Suprapubic skin (tissue), 4 donors: Measurements from ENCODE around the gene HOXC9. TPM values are rescaled to one million over a fixed set of nuclear protein-coding genes. Genes with fewer than 3 reads are reported as not detected.
A peak's percentile ranks its signal among the peaks of the same experiment; 100 is the strongest.

Source experiments
- DNase-seq, 2 donors: peaks; one replicate each; pipeline ENCODE4 v3.0.0-alpha.2; 2019; ENCODE audit warnings: low spot score in 2 of 2
- H3K27ac ChIP-seq: fragments of 200-600 bp; sonication (generic); one replicate; pipeline ENCODE4 v1.5.1; 2019
- H3K27me3 ChIP-seq: fragments of 200-600 bp; sonication (generic); one replicate; pipeline ENCODE4 v1.5.1; 2019
- H3K36me3 ChIP-seq: fragments of 200-600 bp; sonication (generic); one replicate; pipeline ENCODE4 v1.5.1; 2019
- H3K4me1 ChIP-seq: fragments of 200-600 bp; sonication (generic); one replicate; pipeline ENCODE4 v1.5.1; 2019
- H3K4me3 ChIP-seq: fragments of 200-600 bp; sonication (generic); one replicate; pipeline ENCODE4 v1.5.1; 2019; ENCODE audit warnings: mild to moderate bottlenecking
- H3K9me3 ChIP-seq: fragments of 200-600 bp; sonication (generic); one replicate; pipeline ENCODE4 v1.5.1; 2019
- CTCF ChIP-seq, 2 donors: fragments of 200-600 bp in 1 of 2; fragments of 450-650 bp in 1 of 2; sonication (generic) in 1 of 2; IDR thresholded peaks; one replicate each; pipeline ENCODE4 v1.5.1; 2016 to 2019; ENCODE audit warnings: antibody characterized with exemption in 2 of 2, mild to moderate bottlenecking in 1 of 2, moderate library complexity in 1 of 2
- EP300 ChIP-seq: sonication (generic); formaldehyde crosslinking; IDR thresholded peaks from one replicate; pipeline ENCODE4 v1.6.1; 2017; ENCODE audit warnings: antibody characterized with exemption
- POLR2A ChIP-seq, 2 donors: fragments of 450-650 bp; IDR thresholded peaks; one replicate each; pipeline ENCODE4 v1.6.1; 2017; ENCODE audit warnings: antibody characterized with exemption in 2 of 2, mild to moderate bottlenecking in 2 of 2, moderate library complexity in 2 of 2
- POLR2AphosphoS5 ChIP-seq, 3 donors: sonication (generic); formaldehyde crosslinking; IDR thresholded peaks; one replicate each; pipeline ENCODE4 v1.6.1; 2017; ENCODE audit warnings: antibody characterized with exemption in 3 of 3
- WGBS: methylation state at CpG from one replicate; pipeline ENCODE4 v1.1.5; 2018; 5-methylcytosine and 5-hydroxymethylcytosine counted together
- total RNA-seq, 4 donors: library from RNA; depleted of rRNA; stranded (reverse); fragments of >200 nt; gene quantifications; one replicate each; pipeline ENCODE4 v1.1.0, GENCODE V29; 2016

HOXC9 gene
- total RNA-seq, 4 donors from 2014 or later = 4.9 to 12.2 (median 6.1) TPM

DNA sequence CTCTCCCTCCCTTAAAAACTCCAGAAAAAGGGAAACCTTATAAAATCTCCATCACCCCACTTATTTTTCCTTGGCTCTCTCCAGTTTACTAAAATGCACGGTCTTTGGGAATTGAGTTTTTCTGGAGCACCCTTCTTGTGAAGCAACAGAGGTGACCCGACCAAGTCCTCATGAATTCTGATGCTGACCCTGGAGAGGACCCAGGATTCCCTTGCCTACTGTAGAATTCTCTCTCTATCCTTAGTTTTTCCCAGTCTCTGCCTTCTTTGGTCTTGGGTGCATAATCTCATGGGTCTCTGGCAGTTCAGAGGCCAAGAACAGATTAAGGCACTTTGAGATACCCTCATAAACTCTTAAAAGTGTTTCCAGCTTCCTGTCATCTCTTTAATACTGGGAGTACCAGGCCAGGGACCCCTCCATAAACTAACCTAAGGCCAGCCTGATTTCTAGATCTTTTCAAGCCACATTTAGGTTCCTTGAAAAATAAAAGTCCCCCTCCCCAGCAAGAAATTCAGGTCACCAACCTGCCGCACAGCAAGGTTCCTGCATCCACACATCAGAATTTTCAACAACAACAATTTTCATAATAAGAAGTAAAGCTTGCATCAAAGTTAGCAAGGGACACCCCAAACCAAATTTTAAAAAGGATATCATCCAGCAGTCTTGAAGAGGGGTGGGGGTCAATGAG is 48.6 kb downstream of the HOXC9 start:
- 83% methylated on average over 3 of the region's 3 CpGs for WGBS

DNA sequence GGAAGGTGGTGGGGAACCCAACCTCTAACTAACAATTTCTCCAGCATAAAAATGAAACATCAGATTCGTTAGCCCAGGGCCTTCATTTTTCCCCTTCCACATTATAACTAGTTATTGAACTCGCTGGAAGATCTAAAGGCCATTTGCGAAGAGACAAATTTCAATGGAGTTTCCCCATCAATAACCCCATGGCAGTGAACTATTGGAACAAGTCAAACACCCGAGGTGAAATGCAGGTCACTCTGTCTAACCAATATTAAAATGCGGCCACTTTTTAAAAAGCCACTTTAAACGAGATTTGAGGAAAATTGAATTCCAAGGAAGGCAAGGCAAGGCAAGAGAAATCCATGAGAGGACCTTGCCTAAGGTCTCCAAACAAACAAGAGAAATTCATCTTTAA is 49.1 kb downstream of the HOXC9 start:
- Histone ChIP-seq H3K27me3 (peaks cover 28% of the 10 kb centered on the region), H3K27ac (no peak overlapping the region), H3K9me3 (no peaks in the 10 kb centered on the region), H3K4me1 (peaks cover 33% of the 10 kb centered on the region), H3K4me3 (no peak overlapping the region), H3K36me3 (no peaks in the 10 kb centered on the region)
- DNase-seq = no peak
- TF ChIP-seq POLR2A (IDR thresholded peaks at IDR 0.05) (no peak), CTCF (IDR thresholded peaks at IDR 0.05) (no peak), POLR2AphosphoS5 (IDR thresholded peaks at IDR 0.05) (no peak), EP300 (no peak)
- WGBS = 86% methylated on average over 6 of the region's 6 CpGs

More for the DNA sequence above, 48.6 kb downstream of the HOXC9 start:
- Histone ChIP-seq H3K27ac (no peak overlapping the region), H3K27me3 (peaks cover 25% of the 10 kb centered on the region), H3K36me3 (no peaks in the 10 kb centered on the region), H3K9me3 (no peaks in the 10 kb centered on the region), H3K4me1 (peaks cover 37% of the 10 kb centered on the region), H3K4me3 (no peak overlapping the region)
- DNase-seq = no peak
- TF ChIP-seq POLR2A (IDR thresholded peaks at IDR 0.05) = no peak
- TF ChIP-seq EP300 = no peak

DNA sequence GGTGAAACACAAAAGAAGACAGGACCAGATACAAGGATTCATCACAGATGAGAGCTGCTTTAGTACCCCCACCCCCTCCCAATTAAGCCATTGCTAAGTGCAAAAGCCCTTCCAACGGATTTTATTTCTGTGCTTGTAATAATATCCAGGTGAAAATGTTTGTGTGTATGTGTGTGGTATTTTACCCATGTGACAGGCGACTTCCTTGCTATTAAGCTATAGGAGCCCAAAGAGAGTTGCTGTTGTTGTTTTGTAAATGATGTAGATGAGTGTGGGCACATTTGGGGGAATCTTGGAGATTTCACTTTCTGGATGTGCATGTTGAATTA is 50.5 kb downstream of the HOXC9 start:
- Histone ChIP-seq H3K27me3 (peaks cover 25% of the 10 kb centered on the region), H3K4me3 (no peak overlapping the region), H3K27ac (no peak overlapping the region), H3K9me3 (no peaks in the 10 kb centered on the region), H3K36me3 (no peaks in the 10 kb centered on the region), H3K4me1 (peaks cover 33% of the 10 kb centered on the region)
- TF ChIP-seq POLR2AphosphoS5 (IDR thresholded peaks at IDR 0.05) (no peak), CTCF (IDR thresholded peaks at IDR 0.05) (no peak), POLR2A (IDR thresholded peaks at IDR 0.05) (no peak), EP300 (no peak)
- DNase-seq = no peak
- WGBS = 71% methylated on average over 2 of the region's 2 CpGs

- Histone ChIP-seq H3K27ac (peak overlapping the region; percentile 44), H3K4me1 (peaks cover 33% of the 10 kb centered on the region), H3K9me3 (no peaks in the 10 kb centered on the region), H3K27me3 (peaks cover 19% of the 10 kb centered on the region), H3K36me3 (no peaks in the 10 kb centered on the region), H3K4me3 (peak overlapping the region; percentile 36)
- WGBS = 54% methylated on average over 12 of the region's 12 CpGs
- TF ChIP-seq EP300 (no peak), CTCF (IDR thresholded peaks at IDR 0.05) (no peak), POLR2A (IDR thresholded peaks at IDR 0.05) (no peak), POLR2AphosphoS5 (IDR thresholded peaks at IDR 0.05) (no peak)
- DNase-seq = no peak
These were observed 51.3 kb downstream of the HOXC9 start for GRCh38 chr12:54051026-54051842.

DNA sequence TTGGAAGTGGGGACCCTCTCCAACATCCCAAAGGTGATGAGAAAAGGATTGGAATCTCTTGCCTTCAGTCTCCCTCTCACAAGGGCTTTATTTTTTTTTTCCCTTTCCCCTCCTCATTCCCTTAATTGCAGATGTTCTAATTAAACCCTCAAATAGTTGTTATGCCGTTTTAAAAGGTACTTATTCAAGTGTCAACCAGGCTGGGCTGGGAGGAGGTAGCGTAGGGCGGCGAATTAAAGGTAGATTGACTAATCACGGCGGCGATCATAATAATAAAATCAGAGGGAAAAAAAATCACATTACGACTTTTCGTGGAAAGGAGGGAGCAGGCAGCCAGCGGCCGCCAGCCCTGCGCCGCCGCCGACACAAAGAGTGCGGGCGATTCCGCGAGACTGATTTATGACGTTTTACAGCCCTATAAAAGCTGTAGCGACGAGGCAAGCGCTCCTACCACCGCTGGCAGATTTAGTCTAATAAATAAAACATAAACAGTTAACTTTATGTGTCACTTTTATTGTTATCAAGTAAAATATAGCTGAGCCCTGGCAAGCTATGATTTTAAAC is 52.0 kb downstream of the HOXC9 start:
- Histone ChIP-seq H3K4me1 (peaks cover 30% of the 10 kb centered on the region), H3K4me3 (peak overlapping the region; percentile 36), H3K27ac (peak overlapping the region; percentile 44), H3K36me3 (no peaks in the 10 kb centered on the region), H3K9me3 (no peaks in the 10 kb centered on the region), H3K27me3 (peaks cover 13% of the 10 kb centered on the region)
- TF ChIP-seq EP300 (no peak), POLR2AphosphoS5 (IDR thresholded peaks at IDR 0.05) (no peak), CTCF (IDR thresholded peaks at IDR 0.05) (no peak), POLR2A (IDR thresholded peaks at IDR 0.05) (no peak)
- no peak for DNase-seq
- WGBS = 8% methylated on average over 24 of the region's 24 CpGs
